GM12873 (cell line): ENCODE measurements around the gene CHD9.

Experiments used
- TF ChIP-seq, protein P1 (sequence below): IDR thresholded peaks from 2 replicates; pipeline ENCODE4 v1.5.1; 2012; ENCODE audit warnings: low read depth, mild to moderate bottlenecking, moderate library complexity, low read length, control low read depth; ENCODE audit not compliant: insufficient read depth; ENCODE audit errors: missing control alignments

CHD9 gene

DNA sequence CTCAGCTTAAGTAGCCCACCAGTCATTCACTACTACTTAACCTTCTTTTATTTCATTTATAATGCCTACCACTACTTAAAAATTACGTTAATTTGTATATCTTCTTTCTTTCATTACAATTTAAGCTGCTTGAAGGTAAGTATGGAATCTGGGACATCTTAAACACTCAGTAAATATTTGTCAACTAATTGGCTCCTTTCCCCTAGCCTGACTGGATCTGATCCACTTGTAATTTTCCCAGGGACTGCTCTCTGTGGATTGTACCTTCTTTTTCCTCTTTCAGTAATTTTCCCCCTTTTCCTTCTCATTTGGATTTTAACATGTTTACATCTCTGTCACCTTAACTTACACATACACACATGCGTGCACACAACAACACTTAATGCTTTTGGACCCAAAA, 227.1 kb downstream of the CHD9 start:
- TF ChIP-seq, protein P1, sequence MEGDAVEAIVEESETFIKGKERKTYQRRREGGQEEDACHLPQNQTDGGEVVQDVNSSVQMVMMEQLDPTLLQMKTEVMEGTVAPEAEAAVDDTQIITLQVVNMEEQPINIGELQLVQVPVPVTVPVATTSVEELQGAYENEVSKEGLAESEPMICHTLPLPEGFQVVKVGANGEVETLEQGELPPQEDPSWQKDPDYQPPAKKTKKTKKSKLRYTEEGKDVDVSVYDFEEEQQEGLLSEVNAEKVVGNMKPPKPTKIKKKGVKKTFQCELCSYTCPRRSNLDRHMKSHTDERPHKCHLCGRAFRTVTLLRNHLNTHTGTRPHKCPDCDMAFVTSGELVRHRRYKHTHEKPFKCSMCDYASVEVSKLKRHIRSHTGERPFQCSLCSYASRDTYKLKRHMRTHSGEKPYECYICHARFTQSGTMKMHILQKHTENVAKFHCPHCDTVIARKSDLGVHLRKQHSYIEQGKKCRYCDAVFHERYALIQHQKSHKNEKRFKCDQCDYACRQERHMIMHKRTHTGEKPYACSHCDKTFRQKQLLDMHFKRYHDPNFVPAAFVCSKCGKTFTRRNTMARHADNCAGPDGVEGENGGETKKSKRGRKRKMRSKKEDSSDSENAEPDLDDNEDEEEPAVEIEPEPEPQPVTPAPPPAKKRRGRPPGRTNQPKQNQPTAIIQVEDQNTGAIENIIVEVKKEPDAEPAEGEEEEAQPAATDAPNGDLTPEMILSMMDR: no peak

- TF ChIP-seq, protein P1: no peak
Observed at GRCh38 chr16:53282328-53282727, 227.5 kb downstream of the CHD9 start.

- TF ChIP-seq, protein P1: peak; percentile 55
Observed at GRCh38 chr16:53282975-53283946, 228.5 kb downstream of the CHD9 start.

- TF ChIP-seq, protein P1: no peak
Observed at GRCh38 chr16:53285236-53285635, 230.4 kb downstream of the CHD9 start.

- TF ChIP-seq, protein P1: no peak
Observed at GRCh38 chr16:53290520-53290919, 235.7 kb downstream of the CHD9 start.

DNA sequence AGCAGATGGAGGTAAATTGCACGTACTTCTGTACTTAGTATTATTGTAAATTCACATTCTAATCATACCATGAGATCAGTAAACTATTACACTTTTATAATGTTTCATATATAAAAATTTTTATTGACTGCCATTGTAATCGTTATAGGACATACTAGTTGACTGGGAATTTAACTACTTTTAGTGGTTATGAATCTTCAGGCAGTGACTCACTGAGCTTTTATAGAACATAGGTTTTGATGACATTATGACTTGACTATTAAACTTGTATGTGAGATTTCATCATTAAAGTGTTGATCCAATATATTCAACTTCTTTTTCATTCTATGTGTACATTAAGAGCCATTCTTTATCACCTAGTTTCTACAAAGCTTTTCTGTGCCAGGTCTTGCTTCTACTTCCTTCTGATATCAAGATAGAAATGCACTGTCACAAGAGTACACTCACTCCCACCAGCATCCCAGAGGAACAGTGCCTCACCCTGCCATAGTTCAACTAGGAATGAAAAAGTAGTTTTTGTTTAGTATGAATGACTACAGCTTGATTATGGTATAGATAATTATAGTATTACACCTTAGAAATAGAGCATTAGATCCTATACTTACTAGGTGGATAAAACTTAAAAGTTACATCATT, 237.1 kb downstream of the CHD9 start:
- TF ChIP-seq, protein P1: no peak

- TF ChIP-seq, protein P1: no peak
Observed at GRCh38 chr16:53297477-53297876, 242.7 kb downstream of the CHD9 start.
